Mesenchymal stem cell (in vitro differentiated cells and primary cell): Measurements from ENCODE around the gene C11orf98.

Experiments used
- DNase-seq: peaks from one replicate; pipeline ENCODE4 v3.0.0-alpha.2; 2013
- H2AFZ ChIP-seq: one replicate; pipeline ENCODE4 v1.6.1; 2013; ENCODE audit warnings: low read depth, mild to moderate bottlenecking, control low read depth, inconsistent platforms, low read length, moderate library complexity
- H2AK5ac ChIP-seq: 2 replicates; pipeline ENCODE4 v1.6.1; 2013; ENCODE audit warnings: low read length, moderate library complexity, mild to moderate bottlenecking, inconsistent platforms; ENCODE audit not compliant: severe bottlenecking
- H2BK120ac ChIP-seq: one replicate; pipeline ENCODE4 v1.6.1; 2013; ENCODE audit warnings: low read depth, mild to moderate bottlenecking, inconsistent platforms, low read length, moderate library complexity
- H2BK12ac ChIP-seq, 2 experiments: one replicate each; pipeline ENCODE4 v1.6.1; 2013; ENCODE audit warnings: inconsistent platforms in 2 of 2, low read length in 2 of 2, mild to moderate bottlenecking in 2 of 2, moderate library complexity in 2 of 2, control low read depth in 1 of 2
- H2BK15ac ChIP-seq: one replicate; pipeline ENCODE4 v1.6.1; 2013; ENCODE audit warnings: mild to moderate bottlenecking, low read depth, inconsistent platforms; ENCODE audit not compliant: poor library complexity, severe bottlenecking
- H2BK5ac ChIP-seq: 2 replicates; pipeline ENCODE4 v1.6.1; 2013; ENCODE audit warnings: low read depth, mild to moderate bottlenecking, low read length, control low read depth, inconsistent platforms; ENCODE audit not compliant: poor library complexity, severe bottlenecking
- H3K14ac ChIP-seq, 2 experiments: one replicate each; pipeline ENCODE4 v1.6.1; 2013; ENCODE audit warnings: inconsistent platforms in 2 of 2, low read length in 2 of 2, control low read depth in 1 of 2, mild to moderate bottlenecking in 1 of 2, moderate library complexity in 1 of 2
- H3K18ac ChIP-seq, 2 experiments: one replicate each; pipeline ENCODE4 v1.6.1; 2013; ENCODE audit warnings: inconsistent platforms in 2 of 2, low read length in 2 of 2, control low read depth in 1 of 2, low read depth in 1 of 2, mild to moderate bottlenecking in 1 of 2
- H3K23ac ChIP-seq, 2 experiments: one replicate each; pipeline ENCODE4 v1.6.1; 2013; ENCODE audit warnings: inconsistent platforms in 2 of 2, low read length in 2 of 2, mild to moderate bottlenecking in 2 of 2, moderate library complexity in 2 of 2, control low read depth in 1 of 2
- H3K27ac ChIP-seq: 2 replicates; pipeline ENCODE4 v1.5.1; 2013; ENCODE audit warnings: mild to moderate bottlenecking, moderate library complexity, low read length, control low read depth, inconsistent platforms; ENCODE audit not compliant: poor library complexity, severe bottlenecking
- H3K27me3 ChIP-seq, 2 experiments: 2 replicates each; pipeline versions ENCODE4 v1.6.1 to v1.7.0; 2013; ENCODE audit warnings: low read length in 2 of 2, mild to moderate bottlenecking in 2 of 2, moderate library complexity in 2 of 2, control low read depth in 1 of 2, inconsistent platforms in 1 of 2; ENCODE audit not compliant: control insufficient read depth in 1 of 2, insufficient read depth in 1 of 2
- H3K36me3 ChIP-seq, 2 experiments: 2 replicates each; pipeline versions ENCODE4 v1.6.1 to v1.7.0; 2013; ENCODE audit warnings: low read length in 2 of 2, control low read depth in 1 of 2, inconsistent platforms in 1 of 2, low read depth in 1 of 2, mild to moderate bottlenecking in 1 of 2; ENCODE audit not compliant: insufficient read depth in 2 of 2, control insufficient read depth in 1 of 2
- H3K4ac ChIP-seq, 2 experiments: one replicate each; pipeline ENCODE4 v1.6.1; 2013; ENCODE audit warnings: inconsistent platforms in 2 of 2, low read length in 2 of 2, mild to moderate bottlenecking in 2 of 2, moderate library complexity in 2 of 2, control low read depth in 1 of 2, low read depth in 1 of 2
- H3K4me1 ChIP-seq: 2 replicates; pipeline ENCODE4 v1.6.1; 2013; ENCODE audit warnings: low read depth, low read length, control low read depth; ENCODE audit not compliant: control insufficient read depth, insufficient read depth
- H3K4me2 ChIP-seq: 2 replicates; pipeline ENCODE4 v1.6.1; 2013; ENCODE audit warnings: low read length, mild to moderate bottlenecking, inconsistent platforms; ENCODE audit not compliant: poor library complexity, severe bottlenecking
- H3K4me3 ChIP-seq, 2 experiments: 2 replicates each; pipeline versions ENCODE4 v1.5.1 to v1.7.0; 2013; ENCODE audit warnings: low read length in 2 of 2, mild to moderate bottlenecking in 2 of 2, control low read depth in 1 of 2, low read depth in 1 of 2; ENCODE audit not compliant: insufficient read depth in 1 of 2
- H3K79me1 ChIP-seq: replicated peaks from 2 replicates; pipeline ENCODE4 v1.6.1; 2013; ENCODE audit warnings: mild to moderate bottlenecking, control low read depth, low read length, inconsistent platforms; ENCODE audit not compliant: poor library complexity, severe bottlenecking
- H3K9ac ChIP-seq: 2 replicates; pipeline ENCODE4 v1.7.0; 2013; ENCODE audit warnings: mild to moderate bottlenecking, low read length, moderate library complexity
- H3K9me3 ChIP-seq: 2 replicates; pipeline ENCODE4 v1.7.0; 2013; ENCODE audit warnings: mild to moderate bottlenecking, low read length; ENCODE audit not compliant: control insufficient read depth
- H4K8ac ChIP-seq: one replicate; pipeline ENCODE4 v1.6.1; 2013; ENCODE audit warnings: inconsistent platforms, mild to moderate bottlenecking, low read length, moderate library complexity
- H4K91ac ChIP-seq: one replicate; pipeline ENCODE4 v1.6.1; 2013; ENCODE audit warnings: mild to moderate bottlenecking, low read length, inconsistent platforms
- WGBS: methylation state at CpG from one replicate; pipeline ENCODE4 v1.1.7; 2013; ENCODE audit warnings: mixed read lengths; 5-methylcytosine and 5-hydroxymethylcytosine counted together

The C11orf98 gene

GRCh38 chr11:62667460-62667859, 2.5 kb upstream of the C11orf98 start:
- Histone ChIP-seq H3K23ac (no peak overlapping the region), H4K91ac (no peak overlapping the region), H3K4me1 (peaks cover 15% of the 10 kb centered on the region), H3K9me3 (no peaks in the 10 kb centered on the region), H3K9ac (peak overlapping the region; percentile 95), H3K4me3 (peak overlapping the region in 1 of 2 experiments; percentile 94), H3K18ac (no peak overlapping the region), H2BK120ac (no peak overlapping the region), H3K27me3 (no peaks in the 10 kb centered on the region), H3K4ac (no peak overlapping the region), H3K27ac (no peak overlapping the region), H2AK5ac (no peak overlapping the region), H2AFZ (no peak overlapping the region), H2BK12ac (no peak overlapping the region), H4K8ac (no peak overlapping the region), H3K36me3 (peaks cover 19 to 33% of the 10 kb centered on the region in 2 experiments), H2BK15ac (no peak overlapping the region), H3K79me1 (peaks cover 10% of the 10 kb centered on the region), H3K14ac (no peak overlapping the region), H2BK5ac (no peak overlapping the region), H3K4me2 (no peak overlapping the region)
- no peak for DNase-seq
- 100% methylated on average over 1 of the region's 2 CpGs for WGBS

- Histone ChIP-seq H3K27ac (peak overlapping the region; percentile 91), H4K91ac (peak overlapping the region; percentile 8), H3K14ac (peak overlapping the region in 1 of 2 experiments; percentile 14), H2BK12ac (no peak overlapping the region), H3K36me3 (peaks cover 23 to 40% of the 10 kb centered on the region in 2 experiments), H2BK120ac (no peak overlapping the region), H2BK15ac (no peak overlapping the region), H3K23ac (no peak overlapping the region), H3K4me3 (peak overlapping the region; percentile 63 to 94), H3K27me3 (no peaks in the 10 kb centered on the region), H3K4me2 (peak overlapping the region; percentile 82), H4K8ac (peak overlapping the region; percentile 70), H2AFZ (no peak overlapping the region), H3K4ac (peak overlapping the region in 1 of 2 experiments; percentile 49), H3K9me3 (no peaks in the 10 kb centered on the region), H2BK5ac (no peak overlapping the region), H3K18ac (peak overlapping the region; percentile 56 to 94), H3K4me1 (peaks cover 14% of the 10 kb centered on the region), H2AK5ac (peak overlapping the region; percentile 37), H3K79me1 (peaks cover 13% of the 10 kb centered on the region), H3K9ac (peak overlapping the region; percentile 95)
- 56% methylated on average over 13 of the region's 16 CpGs for WGBS
- no peak for DNase-seq
These were observed 1.4 kb upstream of the C11orf98 start for GRCh38 chr11:62666259-62666926.

GRCh38 chr11:62665599-62666258, 719 bp upstream of the C11orf98 start:
- H4K91ac ChIP-seq: peak overlapping the region; percentile 34
- H3K4me3 ChIP-seq: peak overlapping the region; percentile 63 to 94
- peak overlapping the region; percentile 65 for H4K8ac ChIP-seq
- no peaks in the 10 kb centered on the region for H3K9me3 ChIP-seq
- H2AFZ ChIP-seq: no peak overlapping the region
- peak overlapping the region; percentile 54 for H2BK120ac ChIP-seq
- no peak overlapping the region for H2BK15ac ChIP-seq
- H3K9ac ChIP-seq: peak overlapping the region; percentile 95
- peak overlapping the region; percentile 35 to 37 for H3K4ac ChIP-seq
- DNase-seq: no peak
- peaks cover 13% of the 10 kb centered on the region for H3K79me1 ChIP-seq
- peak overlapping the region; percentile 82 for H3K4me2 ChIP-seq
- peaks cover 12% of the 10 kb centered on the region for H3K4me1 ChIP-seq
- H3K36me3 ChIP-seq: peaks cover 26 to 42% of the 10 kb centered on the region in 2 experiments
- no peak overlapping the region for H2BK5ac ChIP-seq
- H2AK5ac ChIP-seq: no peak overlapping the region
- peak overlapping the region in 1 of 2 experiments; percentile 45 for H3K14ac ChIP-seq
- peak overlapping the region; percentile 56 to 94 for H3K18ac ChIP-seq
- H3K27me3 ChIP-seq: no peaks in the 10 kb centered on the region
- peak overlapping the region in 1 of 2 experiments; percentile 23 for H3K23ac ChIP-seq
- WGBS: 2% methylated on average over 39 of the region's 39 CpGs
- peak overlapping the region; percentile 91 for H3K27ac ChIP-seq
- H2BK12ac ChIP-seq: no peak overlapping the region

DNA sequence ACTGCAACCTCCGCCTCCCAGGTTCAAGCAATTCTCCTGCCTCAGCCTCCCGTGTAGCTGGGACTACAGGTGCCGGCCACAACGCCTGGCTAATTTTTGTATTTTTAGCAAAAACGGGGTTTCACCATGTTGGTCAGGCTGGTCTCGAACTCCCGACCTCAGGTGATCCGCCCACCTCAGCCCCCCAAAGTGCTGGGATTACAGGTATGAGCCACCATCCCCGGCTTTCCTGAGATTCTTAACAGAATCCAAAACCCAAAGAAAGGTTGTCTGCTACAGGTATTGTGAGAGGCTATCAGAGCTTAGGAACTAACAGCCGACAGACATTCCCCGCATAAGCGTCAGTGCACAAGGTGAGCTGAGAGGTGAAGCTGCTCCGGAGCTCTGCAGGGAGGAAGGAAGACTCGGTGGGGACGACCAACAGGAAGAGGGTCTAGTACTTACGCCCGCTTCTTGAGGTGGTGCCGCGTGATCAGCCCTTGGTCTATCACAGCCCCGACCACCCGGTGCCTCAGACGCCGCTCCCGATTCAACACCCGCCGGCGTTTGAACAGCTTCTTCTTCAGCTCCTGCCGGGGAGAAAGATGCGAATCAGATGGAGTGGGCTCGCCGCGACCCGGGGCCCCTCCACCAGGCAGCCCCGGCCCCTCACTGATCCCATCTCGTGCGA, 470 bp downstream of the C11orf98 start:
- Histone ChIP-seq H2AFZ (peak overlapping the region; percentile 77), H4K8ac (peak overlapping the region; percentile 69), H3K4ac (peak overlapping the region in 1 of 2 experiments; percentile 65), H3K18ac (peak overlapping the region; percentile 83 to 96), H3K9me3 (no peaks in the 10 kb centered on the region), H2BK120ac (no peak overlapping the region), H3K4me1 (peaks cover 11% of the 10 kb centered on the region), H3K79me1 (peaks cover 13% of the 10 kb centered on the region), H3K14ac (peak overlapping the region in 1 of 2 experiments; percentile 68), H4K91ac (peak overlapping the region; percentile 85), H3K4me2 (peak overlapping the region; percentile 68), H3K27me3 (no peaks in the 10 kb centered on the region), H3K4me3 (peak overlapping the region; percentile 81 to 94), H2BK5ac (peak overlapping the region; percentile 77), H3K36me3 (peaks cover 26 to 40% of the 10 kb centered on the region in 2 experiments), H3K27ac (peak overlapping the region; percentile 97), H2AK5ac (no peak overlapping the region), H3K23ac (peak overlapping the region in 1 of 2 experiments; percentile 89), H2BK12ac (no peak overlapping the region), H2BK15ac (peak overlapping the region; percentile 94), H3K9ac (peak overlapping the region; percentile 95)
- no peak for DNase-seq
- 3% methylated on average over 35 of the region's 36 CpGs for WGBS
